A549 (cell line): ENCODE results near the gene FAM180A. TPM values are rescaled to one million over a fixed set of nuclear protein-coding genes. Genes with fewer than 3 reads are reported as not detected.

Source experiments
- ATAC-seq, 2 experiments: fragments of 200-7000 bp in 1 of 2; fragments of >200 bp in 1 of 2; cut with Nextera tagmentation in 1 of 2; cut with Tn5 transposase in 1 of 2; 3 replicates each; pipeline versions ENCODE4 v1.8.0 to v1.9.1; 2018 to 2020; ENCODE audit warnings: mild to moderate bottlenecking in 1 of 2, moderate library complexity in 1 of 2
- CTCF ChIA-PET: fragments of 300-600 bp; sonication (Branson Sonifier 250); formaldehyde crosslinking; extraction: SDS; loops from one replicate; lab custom pipeline; 2021; ENCODE audit warnings: antibody characterized with exemption, inconsistent platforms; lab: Yijun Ruan, JAX
- POLR2A ChIA-PET: fragments of 350-600 bp; formaldehyde crosslinking; extraction: SDS; loops from one replicate; lab custom pipeline; 2021; ENCODE audit warnings: antibody characterized with exemption, inconsistent platforms; lab: Yijun Ruan, JAX
- DNase-seq, 2 experiments: peaks; one replicate each; pipeline versions ENCODE4 v3.0.0 to v3.0.0-alpha.2; 2011 to 2016; ENCODE audit warnings: low read depth in 1 of 2, low spot score in 1 of 2
- FAIRE-seq: peaks from 2 replicates; lab custom pipeline; 2011; peaks lifted over from hg19 to GRCh38; lab: Jason Lieb, UNC
- H3K27ac ChIP-seq, 2 experiments: fragments of >200 bp; sonication (Bioruptor Twin); formaldehyde crosslinking; 3 replicates each; pipeline ENCODE4 v1.5.1; 2016 to 2017
- H3K4me1 ChIP-seq: fragments of >200 bp; sonication (Bioruptor Twin); formaldehyde crosslinking; 3 replicates; pipeline ENCODE4 v1.6.1; 2016
- H3K4me2 ChIP-seq: fragments of >200 bp; sonication (Bioruptor Twin); formaldehyde crosslinking; 3 replicates; pipeline ENCODE4 v1.6.1; 2016
- H3K4me3 ChIP-seq: fragments of >200 bp; sonication (Bioruptor Twin); formaldehyde crosslinking; 3 replicates; pipeline ENCODE4 v1.5.1; 2016
- H3K9me3 ChIP-seq: fragments of >200 bp; sonication (Bioruptor Twin); formaldehyde crosslinking; 3 replicates; pipeline ENCODE4 v1.6.1; 2016
- BHLHE40 ChIP-seq: IDR thresholded peaks from 2 replicates; pipeline ENCODE4 v1.6.1; 2012; ENCODE audit warnings: low read depth, low read length, inconsistent platforms
- CBX2 ChIP-seq: fragments of 200-600 bp; sonication (generic); IDR thresholded peaks from 2 replicates; pipeline ENCODE4 v1.6.1; 2016; ENCODE audit warnings: low read depth, mild to moderate bottlenecking, borderline replicate concordance
- EP300 ChIP-seq, 2 experiments: fragments of >200 bp; sonication (Bioruptor Twin); formaldehyde crosslinking; IDR thresholded peaks; 2 replicates in 1 of 2; 3 replicates in 1 of 2; pipeline ENCODE4 v1.6.1; 2016 to 2017
- ESRRA ChIP-seq: fragments of 150-350 bp; IDR thresholded peaks from 2 replicates; pipeline ENCODE4 v1.6.1; 2014; ENCODE audit warnings: mild to moderate bottlenecking, low read length, borderline replicate concordance
- FOSL2 ChIP-seq, 2 experiments: fragments of 450-650 bp in 1 of 2; fragments of >200 bp in 1 of 2; sonication (Bioruptor Twin) in 1 of 2; formaldehyde crosslinking; IDR thresholded peaks; 2 replicates each; pipeline versions ENCODE4 v1.5.0 to v1.6.1; 2016 to 2020; ENCODE audit warnings: mild to moderate bottlenecking in 1 of 2, moderate library complexity in 1 of 2
- GATA3 ChIP-seq: IDR thresholded peaks from 2 replicates; pipeline ENCODE4 v1.6.1; 2012; ENCODE audit warnings: borderline replicate concordance
- HEYL ChIP-seq: fragments of 250-450 bp; sonication (Bioruptor Pico); IDR thresholded peaks from 2 replicates; pipeline ENCODE4 v1.8.0; 2021; ENCODE audit warnings: mild to moderate bottlenecking, moderate library complexity
- HOXA7 ChIP-seq: fragments of 250-450 bp; sonication (Bioruptor Pico); IDR thresholded peaks from 2 replicates; pipeline ENCODE4 v1.5.0; 2020; ENCODE audit warnings: mild to moderate bottlenecking, moderate library complexity
- JUN ChIP-seq, 2 experiments: fragments of >200 bp; sonication (Bioruptor Twin); formaldehyde crosslinking; IDR thresholded peaks; 2 replicates in 1 of 2; 3 replicates in 1 of 2; pipeline ENCODE4 v1.6.1; 2016 to 2017
- KDM1A ChIP-seq: fragments of 200-600 bp; sonication (generic); IDR thresholded peaks from 2 replicates; pipeline ENCODE4 v1.6.1; 2016; ENCODE audit warnings: low read depth, mild to moderate bottlenecking
- KDM5A ChIP-seq: fragments of 200-600 bp; sonication (generic); IDR thresholded peaks from 2 replicates; pipeline ENCODE4 v1.6.1; 2016; ENCODE audit warnings: antibody characterized with exemption, mild to moderate bottlenecking
- MYC ChIP-seq: IDR thresholded peaks from 2 replicates; pipeline ENCODE4 v1.6.1; 2012; ENCODE audit warnings: mild to moderate bottlenecking, inconsistent platforms, low read length, improper control_type of control experiment, borderline replicate concordance
- NPAS2 ChIP-seq: fragments of 250-450 bp; sonication (Bioruptor Pico); IDR thresholded peaks from 2 replicates; pipeline ENCODE4 v1.8.0; 2022; ENCODE audit warnings: mild to moderate bottlenecking, moderate library complexity, borderline replicate concordance
- NR3C1 ChIP-seq: fragments of >200 bp; sonication (Bioruptor Twin); formaldehyde crosslinking; IDR thresholded peaks from 3 replicates; pipeline ENCODE4 v1.6.1; 2017
- POLR2AphosphoS2 ChIP-seq: conservative IDR thresholded peaks from 2 replicates; pipeline ENCODE4 v1.6.1; 2012; ENCODE audit warnings: low read length, improper control_type of control experiment, inconsistent platforms
- RCOR1 ChIP-seq: fragments of 150-350 bp; IDR thresholded peaks from 2 replicates; pipeline ENCODE4 v1.6.1; 2014; ENCODE audit warnings: antibody characterized with exemption, low read length, low read depth
- REST ChIP-seq: fragments of 200-600 bp; sonication (generic); IDR thresholded peaks from 2 replicates; pipeline ENCODE4 v1.6.1; 2016; ENCODE audit warnings: antibody characterized with exemption, mild to moderate bottlenecking, moderate library complexity
- TFCP2L1 ChIP-seq: fragments of 250-450 bp; sonication (Bioruptor Pico); IDR thresholded peaks from 2 replicates; pipeline ENCODE4 v1.5.0; 2021; ENCODE audit warnings: mild to moderate bottlenecking
- ZC3H11A ChIP-seq: fragments of 450-650 bp; IDR thresholded peaks from 2 replicates; pipeline ENCODE4 v1.6.1; 2014; ENCODE audit warnings: antibody characterized with exemption, mild to moderate bottlenecking
- ZSCAN20 ChIP-seq: fragments of 250-450 bp; sonication (Bioruptor Pico); IDR thresholded peaks from 2 replicates; pipeline ENCODE4 v1.8.0; 2022; ENCODE audit warnings: mild to moderate bottlenecking, moderate library complexity
- WGBS: methylation state at CpG from one replicate; pipeline ENCODE4 v1.1.6; 2017; ENCODE audit errors: missing lambda C conversion rate; 5-methylcytosine and 5-hydroxymethylcytosine counted together
- polyA plus RNA-seq, 4 experiments: library from polyadenylated mRNA; depleted of rRNA in 3 of 4; stranded (reverse); fragments of >200 nt; fragmentation: RNase III in 1 of 4; extraction: RNeasy Plus Mini Kit Qiagen cat#74134 plus additional on column Dnase treatment in 1 of 4; gene quantifications; 2 replicates in 3 of 4; 3 replicates in 1 of 4; pipeline ENCODE4 v1.2.3, GENCODE V29; 2011 to 2017
- TF ChIP-seq, protein P1 (sequence below): fragments of 250-450 bp; sonication (Bioruptor Pico); IDR thresholded peaks from 2 replicates; pipeline ENCODE4 v1.5.0; 2021; ENCODE audit warnings: mild to moderate bottlenecking, moderate library complexity, borderline replicate concordance
- TF ChIP-seq, protein P2 (sequence below): fragments of 250-450 bp; sonication (Bioruptor Pico); IDR thresholded peaks from 2 replicates; pipeline ENCODE4 v1.5.0; 2020; ENCODE audit warnings: low read depth, mild to moderate bottlenecking, moderate library complexity

Gene FAM180A
- polyA plus RNA-seq, 2 of the 4 experiments (the other 2 are of a cell fraction), result not detected

DNA sequence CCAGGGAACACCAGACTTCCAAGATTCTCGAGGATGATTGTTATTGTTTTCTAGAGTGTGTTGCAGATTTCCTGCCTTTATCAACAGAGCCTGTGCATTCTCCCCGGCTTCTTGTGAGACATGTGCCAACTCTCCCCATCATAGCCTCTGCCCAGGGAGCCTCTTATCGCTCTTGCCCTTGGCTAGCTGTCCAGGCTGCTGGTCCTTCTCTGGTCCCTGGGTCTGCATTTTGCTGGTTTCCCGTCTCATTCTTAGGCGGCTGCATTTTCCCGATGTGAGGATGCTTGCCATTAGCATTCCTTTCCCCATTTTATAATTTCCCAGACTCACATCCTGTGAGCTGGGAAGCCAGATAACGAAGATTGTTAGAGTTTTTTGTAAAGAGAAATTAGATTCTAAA is 35.8 kb downstream of the FAM180A start:
- WGBS, result 82% methylated on average over 7 of the region's 7 CpGs
- H3K27ac ChIP-seq, result no peak overlapping the region
- FAIRE-seq (no peak), DNase-seq (no peak), ATAC-seq (no peak)
- no peak overlapping the region for H3K4me2 ChIP-seq
- ChIA-PET POLR2A (no interaction called here), CTCF (interaction anchor here (0.7 to 4.2 kb wide), 5 partner anchors 13 to 88 kb away, joined by 3 to 17 read pairs (median 4); no protein-coding TSS in a partner anchor)
- TF ChIP-seq ZSCAN20 (CRISPR knock-in tag), result no peak
- no peak for TF ChIP-seq ESRRA
- TF ChIP-seq FOSL2 (IDR thresholded peaks at IDR 0.05), result no peak
- TF ChIP-seq FOSL2 (CRISPR knock-in tag; IDR thresholded peaks at IDR 0.05), result no peak
- no peak for TF ChIP-seq REST
- H3K4me3 ChIP-seq, result no peak overlapping the region
- H3K9me3 ChIP-seq, result no peaks in the 10 kb centered on the region
- H3K4me1 ChIP-seq, result peaks cover 27% of the 10 kb centered on the region

- Histone ChIP-seq H3K27ac (no peak overlapping the region), H3K4me2 (no peak overlapping the region), H3K4me1 (peaks cover 27% of the 10 kb centered on the region), H3K9me3 (no peaks in the 10 kb centered on the region), H3K4me3 (no peak overlapping the region)
- no peak for TF ChIP-seq POLR2AphosphoS2
- TF ChIP-seq HEYL (CRISPR knock-in tag), result no peak
- TF ChIP-seq JUN (IDR thresholded peaks at IDR 0.05), result no peak
- TF ChIP-seq EP300 (IDR thresholded peaks at IDR 0.05), result no peak
- TF ChIP-seq TFCP2L1 (CRISPR knock-in tag), result no peak
- TF ChIP-seq ZC3H11A, result no peak
- TF ChIP-seq, protein P1, sequence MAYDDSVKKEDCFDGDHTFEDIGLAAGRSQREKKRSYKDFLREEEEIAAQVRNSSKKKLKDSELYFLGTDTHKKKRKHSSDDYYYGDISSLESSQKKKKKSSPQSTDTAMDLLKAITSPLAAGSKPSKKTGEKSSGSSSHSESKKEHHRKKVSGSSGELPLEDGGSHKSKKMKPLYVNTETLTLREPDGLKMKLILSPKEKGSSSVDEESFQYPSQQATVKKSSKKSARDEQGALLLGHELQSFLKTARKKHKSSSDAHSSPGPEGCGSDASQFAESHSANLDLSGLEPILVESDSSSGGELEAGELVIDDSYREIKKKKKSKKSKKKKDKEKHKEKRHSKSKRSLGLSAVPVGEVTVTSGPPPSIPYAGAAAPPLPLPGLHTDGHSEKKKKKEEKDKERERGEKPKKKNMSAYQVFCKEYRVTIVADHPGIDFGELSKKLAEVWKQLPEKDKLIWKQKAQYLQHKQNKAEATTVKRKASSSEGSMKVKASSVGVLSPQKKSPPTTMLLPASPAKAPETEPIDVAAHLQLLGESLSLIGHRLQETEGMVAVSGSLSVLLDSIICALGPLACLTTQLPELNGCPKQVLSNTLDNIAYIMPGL (CRISPR knock-in tag), result no peak
- TF ChIP-seq GATA3, result no peak
- no peak for TF ChIP-seq HOXA7 (CRISPR knock-in tag)
- TF ChIP-seq RCOR1, result no peak
- TF ChIP-seq BHLHE40, result no peak
- TF ChIP-seq KDM5A, result no peak
- no peak for TF ChIP-seq KDM1A
- TF ChIP-seq, protein P2, sequence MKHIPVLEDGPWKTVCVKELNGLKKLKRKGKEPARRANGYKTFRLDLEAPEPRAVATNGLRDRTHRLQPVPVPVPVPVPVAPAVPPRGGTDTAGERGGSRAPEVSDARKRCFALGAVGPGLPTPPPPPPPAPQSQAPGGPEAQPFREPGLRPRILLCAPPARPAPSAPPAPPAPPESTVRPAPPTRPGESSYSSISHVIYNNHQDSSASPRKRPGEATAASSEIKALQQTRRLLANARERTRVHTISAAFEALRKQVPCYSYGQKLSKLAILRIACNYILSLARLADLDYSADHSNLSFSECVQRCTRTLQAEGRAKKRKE, result no peak
- TF ChIP-seq FOSL2 (IDR thresholded peaks at IDR 0.05), result no peak
- TF ChIP-seq FOSL2 (CRISPR knock-in tag; IDR thresholded peaks at IDR 0.05), result no peak
- no peak for TF ChIP-seq CBX2
- no peak for TF ChIP-seq NPAS2
- no peak for TF ChIP-seq NR3C1
- TF ChIP-seq MYC, result no peak
- FAIRE-seq (no peak), ATAC-seq (no peak), DNase-seq (no peak)
- POLR2A ChIA-PET, result no interaction called here
- CTCF ChIA-PET, result interaction anchor here (0.9 to 4.2 kb wide), 8 partner anchors 10 to 443 kb away, joined by 3 to 17 read pairs (median 4); partner anchors contain the start of gene STMP1
- WGBS, result 73% methylated on average over 4 of the region's 4 CpGs
Measured at GRCh38 chr7:135712182-135712782, 36.3 kb downstream of the FAM180A start.
